ENCODE data around the gene NEK3.
"Not testable (repeated sequence)": the region's sequence is repeated elsewhere in the genome, so short reads cannot be mapped to it uniquely, and the experiment has no call there.

The NEK3 gene

GRCh38 chr13:52118595-52118994 lies 40.8 kb downstream of the NEK3 start:
- DNase-seq (ENCODE audit: low read depth, low spot score) = no peak

- no peak for DNase-seq (ENCODE audit: low read depth, low spot score)
Measured at GRCh38 chr13:52118095-52118494, 41.3 kb downstream of the NEK3 start.

- no peak for DNase-seq (ENCODE audit: low read depth, low spot score)
Measured at GRCh38 chr13:52112591-52112990, 46.8 kb downstream of the NEK3 start.

DNA sequence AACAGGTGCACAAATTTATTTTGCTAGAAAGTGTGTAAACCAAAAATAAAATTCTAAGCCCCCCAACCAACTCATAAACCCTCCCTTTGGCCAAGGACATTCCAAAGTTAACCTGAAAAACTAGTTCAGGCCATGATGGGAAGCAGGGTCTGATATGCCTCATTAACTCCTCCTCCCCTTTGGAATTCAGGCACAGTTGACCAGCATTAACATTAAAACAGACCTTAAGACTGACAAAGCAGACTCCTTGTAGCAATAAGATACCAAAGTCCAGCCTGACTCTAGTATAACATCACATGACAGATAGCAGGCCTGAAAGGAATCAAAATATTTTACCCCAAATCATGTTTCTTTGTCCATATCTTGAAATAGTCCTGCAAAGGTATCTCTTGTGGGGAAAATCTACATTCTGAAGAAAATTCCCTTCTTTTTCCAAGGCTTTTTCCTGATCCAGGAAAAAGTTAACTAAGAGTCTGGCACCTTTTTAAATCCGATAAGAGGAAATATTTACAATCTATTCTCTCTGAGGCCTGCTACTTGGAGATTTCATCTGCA lies 50.2 kb downstream of the NEK3 start:
- DNase-seq (ENCODE audit: low read depth, low spot score) = no peak

GRCh38 chr13:52105841-52106240 lies 53.6 kb downstream of the NEK3 start:
- no peak for DNase-seq (ENCODE audit: low read depth, low spot score)

DNA sequence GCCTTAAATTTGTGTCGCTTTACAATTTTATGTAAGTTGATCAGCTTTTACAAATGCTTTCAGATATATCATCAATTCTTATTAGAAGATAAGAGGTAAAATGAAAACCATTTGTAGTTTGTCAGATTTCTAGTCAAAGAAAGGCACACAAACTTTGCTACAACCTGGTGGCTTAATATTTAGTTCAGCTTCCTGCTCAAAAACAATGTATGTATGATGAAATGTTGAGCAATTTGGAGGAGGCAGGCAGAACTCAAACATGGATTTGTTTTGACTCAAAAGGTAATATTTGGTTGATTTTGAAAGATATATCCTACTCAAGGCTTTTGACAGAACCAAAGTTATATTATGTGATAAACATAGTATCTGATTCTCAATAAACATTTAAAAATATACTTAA lies 54.8 kb downstream of the NEK3 start:
- DNase-seq (ENCODE audit: low read depth, low spot score) = no peak

GRCh38 chr13:52103386-52103785 lies 56.0 kb downstream of the NEK3 start:
- no peak for DNase-seq (ENCODE audit: low read depth, low spot score)

DNA sequence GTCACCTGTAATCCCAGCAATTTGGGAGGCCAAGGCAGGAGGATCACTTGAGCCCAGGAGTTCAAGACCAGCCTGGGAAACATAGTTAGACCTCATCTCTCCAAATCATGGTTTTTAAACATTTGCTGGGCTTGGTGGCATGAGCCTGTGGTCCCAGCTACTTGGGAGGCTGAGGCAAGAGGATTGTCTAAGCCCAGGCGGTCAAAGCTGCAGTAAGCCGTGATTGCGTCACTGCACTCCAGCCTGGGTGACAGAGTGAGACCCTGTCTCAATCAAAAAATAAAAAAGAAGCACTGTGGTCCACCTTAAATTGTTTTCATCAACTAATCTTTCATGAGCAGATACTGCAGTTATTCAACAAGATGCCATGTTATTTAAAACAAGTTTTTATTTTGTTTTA lies 57.0 kb downstream of the NEK3 start:
- not testable (repeated sequence) for DNase-seq (ENCODE audit: low read depth, low spot score)

GRCh38 chr13:52097197-52097596 lies 62.2 kb downstream of the NEK3 start:
- no peak for DNase-seq (ENCODE audit: low read depth, low spot score)

DNA sequence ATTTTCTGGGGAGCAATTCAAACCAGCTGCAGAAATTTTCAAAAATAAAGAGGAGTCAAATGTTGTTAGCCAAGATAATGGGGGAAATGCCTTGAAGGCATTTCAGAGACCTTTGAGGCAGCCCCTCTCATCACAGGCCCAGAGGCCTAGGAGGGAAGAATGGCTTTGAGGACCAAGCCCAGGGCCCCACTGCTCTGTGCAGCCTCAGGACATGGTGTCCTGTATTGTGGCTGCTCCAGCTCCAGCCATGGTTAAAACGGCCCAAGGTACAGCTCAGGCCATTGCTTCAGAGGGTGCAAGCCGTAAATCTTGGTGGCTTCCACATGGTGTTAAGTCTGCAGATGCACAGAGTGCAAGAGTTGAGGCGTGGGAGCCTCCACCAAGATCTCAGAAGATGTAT lies 62.6 kb downstream of the NEK3 start:
- DNase-seq (ENCODE audit: low read depth, low spot score) = no peak

- no peak for DNase-seq (ENCODE audit: low read depth, low spot score)
Measured at GRCh38 chr13:52096062-52096461, 63.3 kb downstream of the NEK3 start.

GRCh38 chr13:52092087-52092486 lies 67.3 kb downstream of the NEK3 start:
- DNase-seq (ENCODE audit: low read depth, low spot score) = no peak

GRCh38 chr13:52091473-52091872 lies 67.9 kb downstream of the NEK3 start:
- no peak for DNase-seq (ENCODE audit: low read depth, low spot score)

DNA sequence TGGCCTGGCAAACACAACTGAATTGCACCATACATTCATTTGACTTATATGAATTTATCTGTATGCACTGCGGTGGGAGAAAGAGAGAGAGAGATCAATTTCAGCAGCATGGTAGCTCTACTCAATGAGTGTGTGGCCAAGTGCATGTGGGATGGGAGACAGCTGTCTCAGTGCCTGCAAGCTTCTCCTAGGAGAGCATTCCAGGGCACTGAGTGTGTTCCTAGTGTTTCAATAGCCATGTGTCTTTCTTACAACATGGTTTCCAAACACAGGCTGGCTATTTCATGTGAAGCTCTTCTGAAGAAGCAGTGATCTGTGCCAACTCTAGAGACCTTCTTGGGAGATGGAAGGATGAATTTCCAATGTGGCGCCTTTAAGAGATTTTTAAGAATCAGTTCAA lies 74.0 kb downstream of the NEK3 start:
- no peak for DNase-seq (ENCODE audit: low read depth, low spot score)

DNA sequence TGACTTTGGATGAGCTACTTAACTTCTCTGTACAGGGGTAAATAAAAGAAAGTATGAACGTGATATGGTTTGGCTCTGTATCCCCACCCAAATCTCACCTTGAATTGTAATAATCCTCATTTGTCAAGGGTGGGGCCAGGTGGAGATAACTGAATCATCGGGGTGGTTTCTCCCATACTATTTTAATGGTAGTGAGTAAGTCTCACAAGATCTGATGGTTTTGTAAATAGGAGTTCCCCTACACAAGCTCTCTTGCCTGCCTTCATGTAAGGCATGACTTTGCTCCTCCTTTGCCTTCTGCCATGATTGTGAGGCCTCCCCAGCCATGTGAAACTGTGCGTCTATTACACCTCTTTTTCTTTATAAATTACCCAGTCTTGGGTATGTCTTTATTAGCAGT lies 74.4 kb downstream of the NEK3 start:
- DNase-seq (ENCODE audit: low read depth, low spot score) = not testable (repeated sequence)

Data from brain pericyte (primary cell).